Kidney (tissue), 14 donors: ENCODE measurements around the gene AS3MT. TPM values are rescaled to one million over a fixed set of nuclear protein-coding genes. Genes with fewer than 3 reads are reported as not detected.
"Not testable (repeated sequence)": the region's sequence is repeated elsewhere in the genome, so short reads cannot be mapped to it uniquely, and the experiment has no call there.

Experiments used
- DNase-seq, 5 donors: peaks; one replicate each; pipeline ENCODE4 v3.0.0-alpha.2; 2013 to 2020
- FAIRE-seq: peaks from 2 replicates; lab custom pipeline; 2012; peaks lifted over from hg19 to GRCh38; lab: Jason Lieb, UNC
- H3K27ac ChIP-seq, 2 donors: one replicate each; pipeline ENCODE4 v1.7.0; 2013; ENCODE audit warnings: low read depth in 2 of 2, low read length in 2 of 2, inconsistent platforms in 1 of 2
- H3K27me3 ChIP-seq: one replicate; pipeline ENCODE4 v1.7.1; 2013; ENCODE audit warnings: low read length, inconsistent platforms; ENCODE audit not compliant: control insufficient read depth, insufficient read depth
- H3K36me3 ChIP-seq, 3 donors: one replicate each; pipeline versions ENCODE4 v1.7.0 to v1.7.1; 2013; ENCODE audit warnings: low read length in 3 of 3, control low read depth in 1 of 3, inconsistent platforms in 1 of 3; ENCODE audit not compliant: insufficient read depth in 3 of 3, control insufficient read depth in 2 of 3
- H3K4me1 ChIP-seq, 3 donors: one replicate each; pipeline versions ENCODE4 v1.7.0 to v1.7.1; 2013; ENCODE audit warnings: low read length in 3 of 3, inconsistent platforms in 1 of 3, low read depth in 1 of 3; ENCODE audit not compliant: control insufficient read depth in 2 of 3, insufficient read depth in 2 of 3
- H3K4me3 ChIP-seq, 3 donors: one replicate each; pipeline versions ENCODE4 v1.7.0 to v1.8.1; 2013; ENCODE audit warnings: low read length in 3 of 3, control low read depth in 1 of 3, inconsistent platforms in 1 of 3
- H3K9ac ChIP-seq, 3 donors: one replicate each; pipeline versions ENCODE4 v1.7.0 to v1.7.1; 2013; ENCODE audit warnings: low read length in 3 of 3, control low read depth in 1 of 3, inconsistent platforms in 1 of 3
- H3K9me3 ChIP-seq, 3 donors: one replicate each; pipeline versions ENCODE4 v1.7.0 to v1.7.1; 2013; ENCODE audit warnings: low read length in 3 of 3, control low read depth in 1 of 3, inconsistent platforms in 1 of 3; ENCODE audit not compliant: control insufficient read depth in 2 of 3, insufficient read depth in 1 of 3
- CTCF ChIP-seq: IDR thresholded peaks from 3 replicates; pipeline ENCODE4 v1.5.1; 2012; ENCODE audit warnings: mild to moderate bottlenecking, moderate library complexity, borderline replicate concordance; ENCODE audit not compliant: insufficient read depth; ENCODE audit errors: extremely low read depth
- intact Hi-C: fragments of 100-400 bp; cut with DNase I; formaldehyde crosslinking; loops from one replicate; pipeline ENCODE4 v1.11.1; 2022
- polyA plus RNA-seq: library from polyadenylated mRNA; stranded (reverse); fragments of 350-450 nt; fragmentation: Illumina TruSeq; extraction: RNeasy Lipid Tissue Mini Kit (QIAGEN cat#74804); gene quantifications from one replicate; pipeline ENCODE4 v1.2.3, GENCODE V29; 2014; ENCODE audit warnings: low read depth, low replicate concordance; ENCODE audit not compliant: insufficient read depth
- total RNA-seq: library from RNA; stranded (reverse); fragmentation: NEBNext Ultra II Directional; extraction: Animal tissue kit (Norgen Biotek cat#: 25700); gene quantifications from one replicate; pipeline ENCODE4 v1.2.1, GENCODE V29; 2021
- donor health status: control.
- donor health status: control.
- donor health status: control.
- donor health status: control.
- donor health status: control.
- donor health status: DM: yes; HTN: yes; CAD: no.
- donor health status: Normal renal cell carcinoma (clear cell type).

Gene AS3MT
- total and polyA plus RNA-seq, 2 donors from 2014 or later: 2.0 to 36.7 TPM

- Histone ChIP-seq H3K27me3 (no peaks in the 10 kb centered on the region), H3K27ac (no peak overlapping the region), H3K9me3 (peaks cover 0 to 12% (median 4%) of the 10 kb centered on the region in 3 donors), H3K9ac (no peak overlapping the region), H3K4me1 (peaks cover 0 to 4% (median 0%) of the 10 kb centered on the region in 3 donors), H3K4me3 (no peak overlapping the region), H3K36me3 (no peaks in the 10 kb centered on the region)
- intact Hi-C loops: no loop called here
- FAIRE-seq (no peak), DNase-seq (no peak)
- TF ChIP-seq CTCF: no peak
Observed at GRCh38 chr10:102841827-102842345, 27.4 kb upstream of the AS3MT start.

GRCh38 chr10:102843139-102843538 lies 26.1 kb upstream of the AS3MT start:
- H3K36me3 ChIP-seq, intact Hi-C loops, FAIRE-seq, H3K27ac ChIP-seq, H3K4me1 ChIP-seq, DNase-seq, H3K27me3 ChIP-seq, H3K4me3 ChIP-seq, H3K9ac ChIP-seq: not testable (repeated sequence)
- peaks cover 0 to 12% (median 4%) of the 10 kb centered on the region in 3 donors for H3K9me3 ChIP-seq

GRCh38 chr10:102844190-102844776 lies 25.0 kb upstream of the AS3MT start:
- H3K27me3 ChIP-seq, H3K4me3 ChIP-seq, H3K4me1 ChIP-seq, intact Hi-C loops, H3K9me3 ChIP-seq, H3K36me3 ChIP-seq, FAIRE-seq, DNase-seq, H3K27ac ChIP-seq, H3K9ac ChIP-seq: not testable (repeated sequence)

GRCh38 chr10:102845352-102845902 lies 23.8 kb upstream of the AS3MT start:
- Histone ChIP-seq H3K36me3 (no peaks in the 10 kb centered on the region), H3K9me3 (peaks cover 0 to 7% (median 0%) of the 10 kb centered on the region in 3 donors), H3K4me1 (no peaks in the 10 kb centered on the region), H3K27ac (no peak overlapping the region), H3K27me3 (no peaks in the 10 kb centered on the region), H3K4me3 (no peak overlapping the region), H3K9ac (no peak overlapping the region)
- no peak for DNase-seq
- FAIRE-seq: no peak
- TF ChIP-seq CTCF: no peak
- intact Hi-C loops: no loop called here
